WTC11 (cell line): Measurements from ENCODE around the gene TAF4. TPM values are rescaled to one million over a fixed set of nuclear protein-coding genes. Genes with fewer than 3 reads are reported as not detected.
A peak's percentile ranks its signal among the peaks of the same experiment; 100 is the strongest.

Experiments used
- ATAC-seq: fragments of 200-7000 bp; cut with Tn5 transposase; 2 replicates; pipeline ENCODE4 v1.10.0; 2021; ENCODE audit warnings: mild to moderate bottlenecking, moderate library complexity
- CTCF ChIA-PET: fragments of 300-600 bp; sonication (Branson Sonifier 250); formaldehyde crosslinking; loops from one replicate; lab custom pipeline; 2021; ENCODE audit warnings: antibody characterized with exemption; lab: Charles Lee
- POLR2A ChIA-PET: fragments of 350-600 bp; sonication (Branson Sonifier 250); formaldehyde crosslinking; loops from one replicate; lab custom pipeline; 2021; ENCODE audit warnings: antibody characterized with exemption; lab: Charles Lee
- DNase-seq: peaks from one replicate; pipeline ENCODE4 v3.0.0; 2021; ENCODE audit warnings: low spot score
- H3K27ac Mint-ChIP-seq: 2 replicates; pipeline ENCODE4 v1.8.0; 2021; ENCODE audit warnings: mixed read lengths
- H3K27me3 Mint-ChIP-seq: 2 replicates; pipeline ENCODE4 v1.8.0; 2021; ENCODE audit warnings: low read depth, mild to moderate bottlenecking, moderate library complexity, mixed read lengths
- H3K36me3 Mint-ChIP-seq: 2 replicates; pipeline ENCODE4 v1.8.0; 2021; ENCODE audit warnings: mixed read lengths
- H3K4me1 Mint-ChIP-seq: 2 replicates; pipeline ENCODE4 v1.8.0; 2022; ENCODE audit warnings: mixed read lengths
- H3K4me3 Mint-ChIP-seq: 2 replicates; pipeline ENCODE4 v1.8.0; 2021; ENCODE audit warnings: mild to moderate bottlenecking, moderate library complexity, mixed read lengths
- H3K9me3 Mint-ChIP-seq: 2 replicates; pipeline ENCODE4 v1.8.0; 2021; ENCODE audit warnings: mixed read lengths
- ATF2 ChIP-seq: sonication (generic); formaldehyde crosslinking; IDR thresholded peaks from 2 replicates; pipeline ENCODE4 v1.8.1; 2022; ENCODE audit warnings: low read depth, missing genetic modification reagents, borderline replicate concordance
- CREM ChIP-seq: sonication (generic); formaldehyde crosslinking; IDR thresholded peaks from 2 replicates; pipeline ENCODE4 v1.8.1; 2022; ENCODE audit warnings: mild to moderate bottlenecking, missing genetic modification reagents, moderate library complexity
- ERG ChIP-seq: fragments of 250-450 bp; sonication (Bioruptor Pico); IDR thresholded peaks from 2 replicates; pipeline ENCODE4 v1.8.0; 2021; ENCODE audit warnings: mild to moderate bottlenecking
- ETV6 ChIP-seq: sonication (generic); formaldehyde crosslinking; IDR thresholded peaks from 2 replicates; pipeline ENCODE4 v1.8.1; 2022; ENCODE audit warnings: mild to moderate bottlenecking, missing genetic modification reagents
- GABPB1 ChIP-seq: sonication (generic); formaldehyde crosslinking; IDR thresholded peaks from 2 replicates; pipeline ENCODE4 v1.8.1; 2023; ENCODE audit warnings: mild to moderate bottlenecking, missing genetic modification reagents
- IRF2 ChIP-seq: sonication (generic); formaldehyde crosslinking; IDR thresholded peaks from 2 replicates; pipeline ENCODE4 v1.8.0; 2022; ENCODE audit warnings: low read depth, missing genetic modification reagents, borderline replicate concordance
- NFE2L1 ChIP-seq: sonication (generic); formaldehyde crosslinking; IDR thresholded peaks from 2 replicates; pipeline ENCODE4 v1.8.1; 2023; ENCODE audit warnings: missing genetic modification reagents
- RORB ChIP-seq: fragments of 250-450 bp; sonication (Bioruptor Pico); IDR thresholded peaks from 2 replicates; pipeline ENCODE4 v1.9.0; 2021; ENCODE audit warnings: mild to moderate bottlenecking
- SMAD4 ChIP-seq: sonication (generic); formaldehyde crosslinking; IDR thresholded peaks from 2 replicates; pipeline ENCODE4 v1.8.0; 2022; ENCODE audit warnings: mild to moderate bottlenecking, missing genetic modification reagents
- USF1 ChIP-seq: sonication (generic); formaldehyde crosslinking; IDR thresholded peaks from 2 replicates; pipeline ENCODE4 v1.8.0; 2022; ENCODE audit warnings: mild to moderate bottlenecking, missing genetic modification reagents
- USF2 ChIP-seq: sonication (generic); formaldehyde crosslinking; IDR thresholded peaks from 2 replicates; pipeline ENCODE4 v1.8.1; 2023; ENCODE audit warnings: mild to moderate bottlenecking, missing genetic modification reagents, moderate library complexity
- ZBTB43 ChIP-seq: sonication (generic); formaldehyde crosslinking; IDR thresholded peaks from 2 replicates; pipeline ENCODE4 v1.8.1; 2023; ENCODE audit warnings: mild to moderate bottlenecking, missing genetic modification reagents
- ZNF121 ChIP-seq: sonication (generic); formaldehyde crosslinking; IDR thresholded peaks from 2 replicates; pipeline ENCODE4 v1.8.0; 2023; ENCODE audit warnings: missing genetic modification reagents
- ZNF263 ChIP-seq: sonication (generic); formaldehyde crosslinking; IDR thresholded peaks from 2 replicates; pipeline ENCODE4 v1.8.1; 2022; ENCODE audit warnings: low read depth, mild to moderate bottlenecking, moderate library complexity, missing genetic modification reagents
- ZNF425 ChIP-seq: fragments of 250-450 bp; sonication (Bioruptor Pico); conservative IDR thresholded peaks from 2 replicates; pipeline ENCODE4 v1.9.0; 2021; ENCODE audit warnings: mild to moderate bottlenecking
- total RNA-seq: library from RNA; stranded (reverse); gene quantifications from 3 replicates; pipeline ENCODE4 v1.2.3, GENCODE V29; 2021
- TF ChIP-seq, protein P1 (sequence below): sonication (generic); formaldehyde crosslinking; IDR thresholded peaks from 2 replicates; pipeline ENCODE4 v1.8.0; 2023; ENCODE audit warnings: mild to moderate bottlenecking, missing genetic modification reagents
- TF ChIP-seq, protein P2 (sequence below): sonication (generic); formaldehyde crosslinking; IDR thresholded peaks from 2 replicates; pipeline ENCODE4 v1.8.1; 2023; ENCODE audit warnings: mild to moderate bottlenecking, missing genetic modification reagents, moderate library complexity

The TAF4 gene
- total RNA-seq, 1 experiment from 2014 or later: 34.4 TPM

GRCh38 chr20:62089393-62089792 lies 23.7 kb upstream of the TAF4 start (continued):
- TF ChIP-seq, protein P1, sequence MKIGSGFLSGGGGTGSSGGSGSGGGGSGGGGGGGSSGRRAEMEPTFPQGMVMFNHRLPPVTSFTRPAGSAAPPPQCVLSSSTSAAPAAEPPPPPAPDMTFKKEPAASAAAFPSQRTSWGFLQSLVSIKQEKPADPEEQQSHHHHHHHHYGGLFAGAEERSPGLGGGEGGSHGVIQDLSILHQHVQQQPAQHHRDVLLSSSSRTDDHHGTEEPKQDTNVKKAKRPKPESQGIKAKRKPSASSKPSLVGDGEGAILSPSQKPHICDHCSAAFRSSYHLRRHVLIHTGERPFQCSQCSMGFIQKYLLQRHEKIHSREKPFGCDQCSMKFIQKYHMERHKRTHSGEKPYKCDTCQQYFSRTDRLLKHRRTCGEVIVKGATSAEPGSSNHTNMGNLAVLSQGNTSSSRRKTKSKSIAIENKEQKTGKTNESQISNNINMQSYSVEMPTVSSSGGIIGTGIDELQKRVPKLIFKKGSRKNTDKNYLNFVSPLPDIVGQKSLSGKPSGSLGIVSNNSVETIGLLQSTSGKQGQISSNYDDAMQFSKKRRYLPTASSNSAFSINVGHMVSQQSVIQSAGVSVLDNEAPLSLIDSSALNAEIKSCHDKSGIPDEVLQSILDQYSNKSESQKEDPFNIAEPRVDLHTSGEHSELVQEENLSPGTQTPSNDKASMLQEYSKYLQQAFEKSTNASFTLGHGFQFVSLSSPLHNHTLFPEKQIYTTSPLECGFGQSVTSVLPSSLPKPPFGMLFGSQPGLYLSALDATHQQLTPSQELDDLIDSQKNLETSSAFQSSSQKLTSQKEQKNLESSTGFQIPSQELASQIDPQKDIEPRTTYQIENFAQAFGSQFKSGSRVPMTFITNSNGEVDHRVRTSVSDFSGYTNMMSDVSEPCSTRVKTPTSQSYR: no peak
- TF ChIP-seq ZNF263 (CRISPR knock-in tag) (no peak), NFE2L1 (CRISPR knock-in tag) (no peak)
- TF ChIP-seq, protein P2, sequence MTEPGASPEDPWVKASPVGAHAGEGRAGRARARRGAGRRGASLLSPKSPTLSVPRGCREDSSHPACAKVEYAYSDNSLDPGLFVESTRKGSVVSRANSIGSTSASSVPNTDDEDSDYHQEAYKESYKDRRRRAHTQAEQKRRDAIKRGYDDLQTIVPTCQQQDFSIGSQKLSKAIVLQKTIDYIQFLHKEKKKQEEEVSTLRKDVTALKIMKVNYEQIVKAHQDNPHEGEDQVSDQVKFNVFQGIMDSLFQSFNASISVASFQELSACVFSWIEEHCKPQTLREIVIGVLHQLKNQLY (CRISPR knock-in tag): no peak

- Mint-ChIP-seq H3K27ac (no peak overlapping the region), H3K9me3 (no peaks in the 10 kb centered on the region), H3K27me3 (no peaks in the 10 kb centered on the region; the same call in 1 of the 2 replicates), H3K4me3 (no peak overlapping the region), H3K36me3 (no peaks in the 10 kb centered on the region), H3K4me1 (no peaks in the 10 kb centered on the region)
- ChIA-PET POLR2A (no interaction called here), CTCF (no interaction called here)
- no peak for ATAC-seq
- TF ChIP-seq GABPB1 (CRISPR knock-in tag) (peak; percentile 82), RORB (CRISPR knock-in tag) (no peak), ERG (no peak), ZNF121 (CRISPR knock-in tag) (no peak), USF2 (CRISPR knock-in tag) (no peak)
- DNase-seq: no peak
Measured at GRCh38 chr20:62088258-62089127, 22.8 kb upstream of the TAF4 start.

DNA sequence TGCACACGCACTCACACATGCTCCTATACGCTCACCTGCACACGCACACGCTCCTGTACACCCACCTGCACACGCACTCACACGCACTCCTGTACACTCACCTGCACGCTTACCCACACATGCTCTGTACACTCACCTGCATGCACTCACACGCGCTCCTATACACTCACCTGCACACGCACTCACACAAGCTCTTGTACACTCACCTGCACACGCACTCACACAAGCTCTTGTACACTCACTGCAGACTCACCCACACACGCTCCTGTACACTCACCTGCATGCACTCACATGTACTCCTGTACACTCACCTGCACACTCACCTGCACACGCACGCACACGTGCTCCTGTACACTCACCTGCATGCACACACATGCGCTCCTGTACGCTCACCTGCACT lies 22.0 kb upstream of the TAF4 start:
- no peak for DNase-seq
- Mint-ChIP-seq H3K4me3 (no peak overlapping the region), H3K27me3 (no peaks in the 10 kb centered on the region; the same call in 1 of the 2 replicates), H3K27ac (no peak overlapping the region), H3K36me3 (no peaks in the 10 kb centered on the region), H3K9me3 (no peaks in the 10 kb centered on the region), H3K4me1 (no peaks in the 10 kb centered on the region)
- ChIA-PET CTCF (no interaction called here), POLR2A (no interaction called here)
- no peak for ATAC-seq
- TF ChIP-seq ZNF425 (CRISPR knock-in tag): no peak
- TF ChIP-seq ATF2: no peak
- TF ChIP-seq CREM (CRISPR knock-in tag): no peak
- no peak for TF ChIP-seq SMAD4 (CRISPR knock-in tag)
- no peak for TF ChIP-seq ETV6 (CRISPR knock-in tag)
- no peak for TF ChIP-seq USF1
- TF ChIP-seq IRF2 (CRISPR knock-in tag): no peak
- no peak for TF ChIP-seq ZBTB43
- TF ChIP-seq, protein P1: no peak
